KBM-7 (cell line): ENCODE measurements around the gene NHP2.
"Not testable (repeated sequence)": the region's sequence is repeated elsewhere in the genome, so short reads cannot be mapped to it uniquely, and the experiment has no call there.

Experiments
- DNase-seq: peaks from one replicate; pipeline ENCODE4 v3.0.0-alpha.2; 2015
- in situ Hi-C: fragments of 300-500 bp; cut with MboI; formaldehyde crosslinking; loops from 2 replicates; pipeline ENCODE4 v1.14.3; 2020; ENCODE audit warnings: low sequenced_read_pairs, low pct_unique_long_range_greater_than_20kb, mixed read lengths

The NHP2 gene

DNA sequence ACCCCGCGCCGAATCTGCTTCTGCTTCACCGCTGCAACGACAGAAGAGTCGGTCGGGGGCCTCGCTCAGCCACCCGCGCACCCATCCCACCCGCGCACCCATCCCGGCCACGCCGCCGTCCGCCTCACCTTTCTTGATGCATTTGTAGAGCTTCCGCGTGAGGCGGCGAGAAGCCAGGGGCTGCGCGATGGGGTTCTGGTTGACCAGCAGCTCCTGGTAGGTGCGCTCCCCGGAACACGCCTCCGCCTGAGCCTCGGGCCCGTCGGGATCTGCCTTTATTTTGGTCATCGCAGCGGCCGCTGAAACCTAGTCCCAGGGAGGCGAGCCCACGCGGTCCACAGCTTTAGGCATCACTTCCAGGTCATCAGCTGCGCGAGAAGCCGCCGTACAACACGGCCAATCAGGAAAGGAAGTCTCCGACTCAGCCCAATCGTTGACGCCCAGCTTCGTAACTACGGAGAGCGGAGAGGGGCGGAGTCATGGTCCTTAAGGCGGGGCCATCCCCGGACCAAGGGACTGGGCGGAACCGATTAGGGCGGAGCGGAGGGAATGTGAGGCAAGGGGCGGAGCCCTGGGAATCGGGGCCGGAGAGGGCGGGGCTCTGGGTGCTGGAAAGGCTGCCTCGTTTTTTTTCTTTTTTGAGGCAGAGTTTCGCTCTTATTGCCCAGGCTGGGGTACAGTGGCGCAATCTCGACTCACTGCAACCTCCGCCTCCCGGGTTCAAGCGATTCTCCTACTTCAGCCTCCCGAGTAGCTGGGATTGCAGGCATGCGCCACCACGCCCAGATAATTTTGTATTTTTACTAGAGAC lies at the start of gene NHP2:
Gene NHP2 (minus strand): TSS at position 356 of the 811 bp plus-strand sequence. CDS start 68 bp downstream, at position 288.
- DNase-seq = peak; percentile 98
- in situ Hi-C loops = loop anchor here (10.0 kb wide), 1 partner anchor 79 kb away; no protein-coding TSS in a partner anchor

- DNase-seq = no peak
- in situ Hi-C loops = no loop called here
Observed at GRCh38 chr5:178202541-178202940, 48.9 kb upstream of the NHP2 start.

DNA sequence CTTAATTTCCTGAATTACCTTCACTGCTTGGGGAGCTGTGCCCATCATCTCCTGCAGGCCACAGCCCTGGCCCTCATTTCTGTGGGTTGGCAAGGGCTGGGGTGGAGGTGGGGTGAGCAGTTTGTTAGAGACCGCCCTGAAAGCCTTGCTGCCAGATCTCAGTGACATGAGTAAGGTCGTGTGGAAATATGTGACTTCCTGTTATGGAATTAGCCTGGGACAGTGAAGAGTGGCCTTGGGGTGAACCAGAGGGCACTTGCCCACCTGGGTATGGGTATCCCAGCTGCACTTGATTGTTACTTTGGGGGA lies 48.2 kb upstream of the NHP2 start:
- in situ Hi-C loops = no loop called here
- DNase-seq = peak; percentile 59

- DNase-seq = no peak
- in situ Hi-C loops = no loop called here
Observed at GRCh38 chr5:178201221-178201926, 47.7 kb upstream of the NHP2 start.

DNA sequence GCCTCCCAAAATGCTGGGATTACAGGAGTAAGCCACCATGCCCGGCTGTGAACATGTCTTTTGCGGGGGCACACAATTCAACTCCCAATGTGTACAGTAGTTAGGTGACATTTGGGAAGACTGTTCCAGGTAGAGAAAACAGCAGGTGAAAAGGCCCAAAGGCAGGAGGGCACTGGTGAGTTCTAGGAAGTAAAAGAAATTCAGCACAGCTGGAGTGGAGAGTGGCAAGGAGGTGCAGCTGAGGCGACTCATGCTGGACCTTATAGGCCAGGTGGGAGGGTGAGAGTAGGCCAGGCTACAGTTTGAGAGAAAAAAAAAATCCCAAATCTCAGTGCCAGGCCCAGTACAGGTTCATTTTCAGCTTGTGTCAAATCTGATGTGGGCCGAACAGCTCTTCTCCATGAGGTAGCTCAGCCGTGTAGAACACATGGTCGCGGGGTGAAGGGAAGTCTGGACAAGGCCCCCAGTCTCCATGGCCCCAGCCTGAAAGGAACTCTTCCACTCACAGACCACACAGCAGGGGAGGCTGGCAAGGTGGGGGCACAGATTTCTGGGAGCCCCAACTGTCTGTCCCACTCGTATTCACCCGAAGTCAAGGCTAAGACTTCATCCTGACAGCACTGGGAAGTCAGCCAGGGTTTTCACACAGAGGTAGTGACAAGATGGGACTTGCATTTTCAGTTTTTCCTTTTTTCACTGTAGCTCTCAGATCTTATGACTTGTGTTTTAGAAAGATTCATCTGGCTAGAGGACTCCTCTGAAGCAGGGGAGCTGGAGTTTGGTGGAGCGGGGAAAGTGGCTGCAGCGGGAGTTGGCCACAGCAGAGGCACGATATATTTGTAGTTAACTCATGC lies 46.1 kb upstream of the NHP2 start:
- in situ Hi-C loops = no loop called here

DNA sequence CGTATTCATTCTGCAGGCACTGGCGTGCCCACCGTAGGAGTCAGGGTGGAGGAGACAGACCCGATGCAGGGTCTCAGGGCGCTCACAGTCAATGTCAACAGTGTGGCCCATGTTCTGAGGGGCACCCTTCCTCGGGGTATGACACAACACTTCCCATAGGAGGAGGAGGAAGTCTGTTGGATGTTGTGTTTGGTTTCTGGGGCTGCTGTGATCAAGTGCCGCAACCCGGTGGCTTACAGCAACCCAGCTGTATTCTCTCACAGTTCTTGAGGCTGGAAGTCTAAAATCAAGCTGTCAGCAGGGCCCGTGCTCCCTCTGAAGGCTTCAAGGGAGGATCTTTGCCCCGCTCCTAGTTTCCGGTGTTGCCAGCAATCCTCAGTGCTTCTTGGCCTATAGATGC lies 45.0 kb upstream of the NHP2 start:
- no peak for DNase-seq
- in situ Hi-C loops = no loop called here

More for the DNA sequence above, 46.1 kb upstream of the NHP2 start:
- no peak for DNase-seq

- DNase-seq, in situ Hi-C loops: not testable (repeated sequence)
Observed at GRCh38 chr5:178198151-178198550, 44.5 kb upstream of the NHP2 start.

DNA sequence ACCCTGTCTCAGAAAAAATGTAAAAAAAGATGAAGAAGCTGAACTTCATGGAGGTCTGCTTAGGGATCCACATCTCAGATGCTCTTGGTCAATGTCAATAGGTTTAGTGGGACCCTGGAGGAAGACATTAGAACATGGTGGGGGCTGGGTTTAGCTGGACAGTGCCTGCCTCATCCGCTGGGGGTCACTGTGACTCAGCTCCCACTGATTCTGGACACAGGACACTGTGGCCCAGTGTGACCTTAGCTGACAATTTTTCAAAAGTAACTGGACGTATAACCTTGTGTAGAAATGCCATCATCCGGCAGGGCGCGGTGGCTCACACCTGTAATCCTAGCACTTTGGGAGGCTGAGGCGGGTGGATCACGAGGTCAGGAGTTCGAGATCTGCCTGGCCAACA lies 43.3 kb upstream of the NHP2 start:
- in situ Hi-C loops = no loop called here
- DNase-seq = no peak

DNA sequence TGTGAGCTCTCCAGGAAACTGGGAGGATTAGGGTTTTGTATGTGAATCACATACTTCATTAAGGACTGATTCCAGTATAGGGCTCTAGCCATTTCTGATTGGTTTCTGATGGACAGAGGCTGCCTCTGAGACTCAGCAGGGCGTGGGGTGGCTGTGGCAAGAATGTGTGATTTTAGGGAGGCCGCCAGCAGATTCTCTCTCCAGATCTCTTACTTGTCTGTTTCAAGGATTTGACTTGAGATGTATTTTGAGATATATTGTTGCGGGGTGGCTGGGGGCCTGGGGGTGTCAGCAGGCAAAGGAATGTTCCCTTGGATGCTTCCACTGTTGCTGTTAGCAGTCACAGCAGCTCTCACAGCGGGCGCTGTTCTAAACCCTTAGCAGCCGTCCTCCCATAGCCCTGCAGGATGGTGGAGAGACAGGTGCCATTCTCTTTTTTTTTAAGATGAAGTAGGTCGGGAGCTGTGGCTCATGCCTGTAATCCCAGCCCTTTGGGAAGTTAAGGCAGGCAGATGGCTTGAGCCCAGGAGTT lies 42.7 kb upstream of the NHP2 start:
- no peak for DNase-seq
- in situ Hi-C loops = no loop called here

GRCh38 chr5:178194026-178194425 lies 40.3 kb upstream of the NHP2 start:
- DNase-seq = peak; percentile 86
- in situ Hi-C loops = no loop called here

DNA sequence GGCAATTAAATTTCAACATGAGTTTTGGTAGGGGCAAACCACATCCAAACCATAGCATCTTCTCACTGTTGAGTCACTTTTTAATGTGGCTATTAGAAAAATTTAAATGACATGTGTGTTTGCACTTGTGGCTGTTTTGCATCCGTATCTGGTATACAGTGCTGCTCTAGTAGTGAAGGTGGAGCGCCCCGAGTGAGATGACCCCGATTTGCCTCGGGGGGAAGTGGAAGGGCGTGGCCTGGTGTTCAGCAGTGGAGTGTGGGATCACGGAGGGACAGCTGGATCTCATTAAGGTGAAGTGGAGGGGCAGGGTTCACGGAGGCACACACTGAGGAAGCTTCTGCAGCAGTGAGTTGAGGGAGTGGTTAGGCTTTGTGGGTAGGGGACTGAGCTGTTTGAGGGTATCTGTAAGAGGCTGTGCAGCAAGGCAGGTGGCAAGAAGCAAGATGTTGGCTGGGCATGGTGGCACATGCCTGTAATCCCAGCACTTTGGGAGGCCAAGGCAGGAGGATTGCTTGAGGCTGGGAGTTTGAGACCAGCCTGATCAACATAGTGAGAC lies 39.6 kb upstream of the NHP2 start:
- in situ Hi-C loops = no loop called here
- DNase-seq = no peak

DNA sequence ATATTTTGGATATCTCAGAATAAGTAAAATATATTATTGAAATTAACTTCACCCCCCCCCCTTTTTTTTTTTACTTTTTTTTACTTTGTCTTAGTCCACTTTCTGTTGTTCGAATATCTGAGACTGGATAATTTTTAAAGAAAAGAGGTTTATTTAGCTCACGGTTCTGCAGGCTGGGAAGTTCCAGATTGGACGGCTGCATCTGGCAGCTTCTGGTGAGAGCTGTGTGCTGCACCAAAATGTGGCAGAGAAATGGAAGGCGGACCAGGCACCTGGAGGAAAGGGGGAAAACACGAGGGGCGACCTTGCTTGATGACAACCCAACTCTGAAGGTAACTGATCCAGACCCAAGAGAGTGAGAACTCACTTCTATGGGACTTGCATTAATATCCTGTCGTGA lies 39.1 kb upstream of the NHP2 start:
- in situ Hi-C loops = no loop called here
- DNase-seq = no peak

GRCh38 chr5:178192244-178192643 lies 38.6 kb upstream of the NHP2 start:
- in situ Hi-C loops = no loop called here
- no peak for DNase-seq

GRCh38 chr5:178191661-178192060 lies 38.0 kb upstream of the NHP2 start:
- in situ Hi-C loops = no loop called here

GRCh38 chr5:178189433-178189832 lies 35.7 kb upstream of the NHP2 start:
- in situ Hi-C loops = no loop called here
- DNase-seq = no peak

More at GRCh38 chr5:178191661-178192060, 38.0 kb upstream of the NHP2 start:
- no peak for DNase-seq

- DNase-seq = no peak
- in situ Hi-C loops = no loop called here
Observed at GRCh38 chr5:178187014-178187413, 33.3 kb upstream of the NHP2 start, which contains the start of gene GMCL2. GMCL2 (minus strand) TSS chr5:178187371; CDS start chr5:178187299, 72 bp downstream.

GRCh38 chr5:178186427-178186826 lies 32.7 kb upstream of the NHP2 start:
- in situ Hi-C loops = no loop called here
- no peak for DNase-seq

- in situ Hi-C loops = no loop called here
- DNase-seq = peak; percentile 92
Observed at GRCh38 chr5:178182158-178182876, 28.6 kb upstream of the NHP2 start.
